ENCODE results near the gene RNLS. TPM values are rescaled to one million over a fixed set of nuclear protein-coding genes. Genes with fewer than 3 reads are reported as not detected.

RNLS gene
- total and polyA plus RNA-seq, 2 of the 8 experiments (the other 6 are each of a cell fraction or from before 2014, with no cell fraction given) = 7.5 to 12.7 TPM

DNA sequence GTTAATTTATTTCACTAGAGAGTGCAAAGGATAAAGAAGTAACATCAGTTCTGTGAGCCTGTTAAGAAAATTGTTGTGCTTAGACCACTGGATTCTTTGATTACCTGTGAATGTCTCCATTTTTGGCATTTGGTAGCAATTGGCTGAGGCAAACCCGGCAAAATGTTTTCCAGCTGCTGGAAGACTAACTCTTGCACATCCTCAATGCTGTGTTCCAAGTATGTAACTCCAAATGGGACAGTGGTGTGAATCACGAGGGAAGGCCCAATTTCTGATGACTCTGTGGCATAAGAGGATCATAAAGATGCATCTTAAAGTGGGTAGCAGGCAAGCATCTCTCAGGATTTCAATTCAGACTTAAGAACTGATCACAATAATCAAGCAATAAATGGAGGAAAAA, 268.8 kb downstream of the RNLS start:
- Histone ChIP-seq H3K79me1 (ENCODE audit: low read depth, low read length) (no peaks in the 10 kb centered on the region), H3K14ac (ENCODE audit: insufficient read length) (no peak overlapping the region), H3K4ac (replicated peaks; ENCODE audit: insufficient read length, low read depth, low read length) (no peak overlapping the region), H2BK5ac (ENCODE audit: low read depth, low read length) (no peak overlapping the region), H3K56ac (replicated peaks; ENCODE audit: insufficient read length, low read depth, low read length) (no peak overlapping the region), H2AFZ (ENCODE audit: low read length) (no peak overlapping the region), H4K5ac (ENCODE audit: insufficient read length, low read depth, low read length) (no peak overlapping the region), H2BK12ac (ENCODE audit: low read depth, low read length) (no peak overlapping the region), H3K27me3 (replicated peaks in 1 of 4; ENCODE audit: control insufficient read depth in 3 of 4, extremely low read depth in 1 of 4, insufficient read depth in 3 of 4, low read length in 3 of 4) (no peaks in the 10 kb centered on the region), H2BK120ac (replicated peaks; ENCODE audit: low read depth, low read length) (no peak overlapping the region), H4K8ac (ENCODE audit: extremely low read depth, insufficient read depth, low read length) (no peak overlapping the region), H3K23ac (ENCODE audit: insufficient read length) (no peak overlapping the region), H4K20me1 (replicated peaks in 1 of 2; ENCODE audit: control insufficient read depth in 1 of 2, insufficient read depth in 2 of 2, low read length in 2 of 2) (no peaks in the 10 kb centered on the region), H3K4me3 (ENCODE audit: extremely low read depth in 1 of 4, insufficient read depth in 2 of 4, low read depth in 3 of 4, low read length in 4 of 4) (no peak overlapping the region), H3K18ac (ENCODE audit: extremely low read depth, low read length) (no peak overlapping the region), H4K91ac (replicated peaks; ENCODE audit: insufficient read length, low read length) (no peak overlapping the region), H3K23me2 (ENCODE audit: low read depth, low read length) (no peaks in the 10 kb centered on the region), H3K4me1 (replicated peaks in 1 of 4; ENCODE audit: control insufficient read depth in 3 of 4, insufficient read depth in 4 of 4, low read length in 3 of 4) (no peaks in the 10 kb centered on the region), H3K27ac (ENCODE audit: low read depth, low read length) (no peak overlapping the region), H3K4me2 (ENCODE audit: insufficient read depth in 1 of 2, low read depth in 2 of 2, low read length in 2 of 2) (no peak overlapping the region), H3K36me3 (ENCODE audit: control insufficient read depth in 2 of 4, insufficient read depth in 4 of 4, low read length in 3 of 4) (no peaks in the 10 kb centered on the region), H3K79me2 (ENCODE audit: control insufficient read depth in 1 of 2, insufficient read depth in 2 of 2, low read length in 2 of 2) (no peaks in the 10 kb centered on the region), H2AK5ac (ENCODE audit: low read depth, low read length) (no peak overlapping the region), H2BK15ac (ENCODE audit: low read length) (no peak overlapping the region), H3K9ac (replicated peaks in 1 of 4; ENCODE audit: extremely low read depth in 1 of 4, low read depth in 3 of 4, low read length in 3 of 4) (no peak overlapping the region), H2BK20ac (ENCODE audit: low read length) (no peak overlapping the region), H3K9me3 (ENCODE audit: insufficient read depth in 2 of 2, low read depth in 1 of 2, low read length in 1 of 2) (peaks cover 0 to 5% of the 10 kb centered on the region in 2 experiments; a peak in 1 of 4 replicates)
- TF ChIP-seq FOSL1 (IDR thresholded peaks at IDR 0.05; ENCODE audit: insufficient read depth, low read depth, low read length) (no peak), HDAC6 (IDR thresholded peaks at IDR 0.05; ENCODE audit: low read depth, low read length) (no peak), ASH2L (IDR thresholded peaks at IDR 0.05; ENCODE audit: low read length) (no peak)
- WGBS, 2 experiments (ENCODE audit: extremely low coverage in 1 of 2, insufficient coverage in 1 of 2, insufficient read length in 1 of 2, insufficient replicate concordance in 2 of 2, low coverage in 1 of 2, low lambda C conversion rate in 2 of 2, missing lambda C conversion rate in 1 of 2) = 97% methylated on average over 2 of the region's 2 CpGs; no CpG with 5 or more reads in 1 of the 2 experiments
- ChIA-PET CTCF (ENCODE audit: partially characterized antibody) (interaction anchor here (1.0 to 1.6 kb wide), 2 partner anchors 9 to 238 kb away, joined by 3 read pairs; no protein-coding TSS in a partner anchor), POLR2A (ENCODE audit: partially characterized antibody) (interaction anchor here (0.8 kb wide), 1 partner anchor 23 kb away, joined by 3 read pairs; no protein-coding TSS in a partner anchor)
- DNase-seq (ENCODE audit: low read depth in 1 of 2, low spot score in 2 of 2) (no peak), FAIRE-seq (no peak)
